Measurements from ENCODE around the gene FAM131A.

GRCh38 chr3:184352149-184352785 is 14.9 kb downstream of the FAM131A start:
- TF ChIP-seq, protein P1, sequence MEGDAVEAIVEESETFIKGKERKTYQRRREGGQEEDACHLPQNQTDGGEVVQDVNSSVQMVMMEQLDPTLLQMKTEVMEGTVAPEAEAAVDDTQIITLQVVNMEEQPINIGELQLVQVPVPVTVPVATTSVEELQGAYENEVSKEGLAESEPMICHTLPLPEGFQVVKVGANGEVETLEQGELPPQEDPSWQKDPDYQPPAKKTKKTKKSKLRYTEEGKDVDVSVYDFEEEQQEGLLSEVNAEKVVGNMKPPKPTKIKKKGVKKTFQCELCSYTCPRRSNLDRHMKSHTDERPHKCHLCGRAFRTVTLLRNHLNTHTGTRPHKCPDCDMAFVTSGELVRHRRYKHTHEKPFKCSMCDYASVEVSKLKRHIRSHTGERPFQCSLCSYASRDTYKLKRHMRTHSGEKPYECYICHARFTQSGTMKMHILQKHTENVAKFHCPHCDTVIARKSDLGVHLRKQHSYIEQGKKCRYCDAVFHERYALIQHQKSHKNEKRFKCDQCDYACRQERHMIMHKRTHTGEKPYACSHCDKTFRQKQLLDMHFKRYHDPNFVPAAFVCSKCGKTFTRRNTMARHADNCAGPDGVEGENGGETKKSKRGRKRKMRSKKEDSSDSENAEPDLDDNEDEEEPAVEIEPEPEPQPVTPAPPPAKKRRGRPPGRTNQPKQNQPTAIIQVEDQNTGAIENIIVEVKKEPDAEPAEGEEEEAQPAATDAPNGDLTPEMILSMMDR (IDR thresholded peaks at IDR 0.05), result no peak
- TF ChIP-seq POLR2A (IDR thresholded peaks at IDR 0.05), result no peak
